IPS-18c (cell line): ENCODE results near the gene KCNJ1.

Experiments
- H3K4me3 ChIP-seq: 2 replicates; pipeline ENCODE4 v1.7.0; 2013; ENCODE audit warnings: low read depth, mild to moderate bottlenecking, low read length, moderate library complexity; ENCODE audit not compliant: insufficient read depth
- H3K9me3 ChIP-seq: one replicate; pipeline ENCODE4 v1.6.1; 2013; ENCODE audit warnings: mild to moderate bottlenecking, low read length, moderate library complexity; ENCODE audit not compliant: control insufficient read depth, insufficient read depth

The KCNJ1 gene

GRCh38 chr11:128822130-128822529, 45.0 kb downstream of the KCNJ1 start:
- no peak overlapping the region for H3K4me3 ChIP-seq
- no peaks in the 10 kb centered on the region for H3K9me3 ChIP-seq

GRCh38 chr11:128821556-128821955, 45.5 kb downstream of the KCNJ1 start:
- Histone ChIP-seq H3K4me3 (no peak overlapping the region), H3K9me3 (no peaks in the 10 kb centered on the region)

GRCh38 chr11:128819198-128819597, 47.9 kb downstream of the KCNJ1 start:
- Histone ChIP-seq H3K9me3 (no peaks in the 10 kb centered on the region), H3K4me3 (no peak overlapping the region)

GRCh38 chr11:128814856-128815705, 52.0 kb downstream of the KCNJ1 start:
- peak overlapping the region; percentile 39; the same call in 1 of the 2 replicates for H3K4me3 ChIP-seq
- H3K9me3 ChIP-seq, result no peaks in the 10 kb centered on the region

GRCh38 chr11:128813729-128814128, 53.4 kb downstream of the KCNJ1 start:
- Histone ChIP-seq H3K9me3 (peaks cover 2% of the 10 kb centered on the region), H3K4me3 (no peak overlapping the region)

- Histone ChIP-seq H3K4me3 (no peak overlapping the region), H3K9me3 (peaks cover 2% of the 10 kb centered on the region)
These were observed 56.1 kb downstream of the KCNJ1 start for GRCh38 chr11:128810784-128811514.

GRCh38 chr11:128809128-128809527, 58.0 kb downstream of the KCNJ1 start:
- Histone ChIP-seq H3K9me3 (peaks cover 2% of the 10 kb centered on the region), H3K4me3 (no peak overlapping the region)

- Histone ChIP-seq H3K4me3 (no peak overlapping the region), H3K9me3 (peaks cover 2% of the 10 kb centered on the region)
These were observed 59.2 kb downstream of the KCNJ1 start for GRCh38 chr11:128807909-128808308.

GRCh38 chr11:128806506-128807261, 60.4 kb downstream of the KCNJ1 start:
- Histone ChIP-seq H3K4me3 (no peak overlapping the region), H3K9me3 (peaks cover 2% of the 10 kb centered on the region)

GRCh38 chr11:128804481-128804880, 62.6 kb downstream of the KCNJ1 start:
- H3K4me3 ChIP-seq, result no peak overlapping the region
- no peaks in the 10 kb centered on the region for H3K9me3 ChIP-seq

- Histone ChIP-seq H3K4me3 (no peak overlapping the region), H3K9me3 (no peaks in the 10 kb centered on the region)
These were observed 63.4 kb downstream of the KCNJ1 start for GRCh38 chr11:128803449-128804245.

GRCh38 chr11:128803011-128803410, 64.1 kb downstream of the KCNJ1 start:
- no peaks in the 10 kb centered on the region for H3K9me3 ChIP-seq

GRCh38 chr11:128802358-128802981, 64.6 kb downstream of the KCNJ1 start:
- H3K4me3 ChIP-seq, result no peak overlapping the region

More at GRCh38 chr11:128803011-128803410, 64.1 kb downstream of the KCNJ1 start:
- H3K4me3 ChIP-seq, result no peak overlapping the region

GRCh38 chr11:128800871-128801417, 66.2 kb downstream of the KCNJ1 start:
- no peak overlapping the region for H3K4me3 ChIP-seq
- H3K9me3 ChIP-seq, result no peaks in the 10 kb centered on the region

More at GRCh38 chr11:128802358-128802981, 64.6 kb downstream of the KCNJ1 start:
- no peaks in the 10 kb centered on the region for H3K9me3 ChIP-seq

- Histone ChIP-seq H3K4me3 (no peak overlapping the region), H3K9me3 (no peaks in the 10 kb centered on the region)
These were observed 70.8 kb downstream of the KCNJ1 start for GRCh38 chr11:128796270-128796669.

- H3K4me3 ChIP-seq, result no peak overlapping the region
- no peaks in the 10 kb centered on the region for H3K9me3 ChIP-seq
These were observed 76.9 kb downstream of the KCNJ1 start for GRCh38 chr11:128790196-128790595.
